ENCODE measurements around the gene FOXN3.

FOXN3 gene

GRCh38 chr14:89194376-89194775 is 222.7 kb downstream of the FOXN3 start:
- DNase-seq (ENCODE audit: low spot score): no peak

GRCh38 chr14:89190765-89191513 is 226.1 kb downstream of the FOXN3 start:
- DNase-seq (ENCODE audit: low spot score): no peak

- no peak for DNase-seq (ENCODE audit: low spot score)
These were observed 228.5 kb downstream of the FOXN3 start for GRCh38 chr14:89188492-89188891.

GRCh38 chr14:89187501-89187900 is 229.5 kb downstream of the FOXN3 start:
- no peak for DNase-seq (ENCODE audit: low spot score)

GRCh38 chr14:89186856-89187376 is 230.1 kb downstream of the FOXN3 start:
- no peak for DNase-seq (ENCODE audit: low spot score)

GRCh38 chr14:89185919-89186855 is 230.8 kb downstream of the FOXN3 start:
- no peak for DNase-seq (ENCODE audit: low spot score)

GRCh38 chr14:89184952-89185351 is 232.1 kb downstream of the FOXN3 start:
- DNase-seq (ENCODE audit: low spot score): no peak

GRCh38 chr14:89182326-89182725 is 234.7 kb downstream of the FOXN3 start:
- DNase-seq (ENCODE audit: low spot score): no peak

- no peak for DNase-seq (ENCODE audit: low spot score)
These were observed 236.5 kb downstream of the FOXN3 start for GRCh38 chr14:89180546-89180945.

- no peak for DNase-seq (ENCODE audit: low spot score)
These were observed 237.1 kb downstream of the FOXN3 start for GRCh38 chr14:89179891-89180404.

- no peak for DNase-seq (ENCODE audit: low spot score)
These were observed 238.1 kb downstream of the FOXN3 start for GRCh38 chr14:89178800-89179535.

GRCh38 chr14:89178376-89178775 is 238.7 kb downstream of the FOXN3 start:
- no peak for DNase-seq (ENCODE audit: low spot score)

GRCh38 chr14:89175881-89176799 is 240.9 kb downstream of the FOXN3 start:
- no peak for DNase-seq (ENCODE audit: low spot score)

GRCh38 chr14:89171628-89172027 is 245.4 kb downstream of the FOXN3 start:
- DNase-seq (ENCODE audit: low spot score): no peak

GRCh38 chr14:89171168-89171567 is 245.9 kb downstream of the FOXN3 start:
- no peak for DNase-seq (ENCODE audit: low spot score)

GRCh38 chr14:89167705-89168104 is 249.3 kb downstream of the FOXN3 start:
- DNase-seq (ENCODE audit: low spot score): no peak

GRCh38 chr14:89166633-89167032 is 250.4 kb downstream of the FOXN3 start:
- DNase-seq (ENCODE audit: low spot score): no peak

- no peak for DNase-seq (ENCODE audit: low spot score)
These were observed 251.5 kb downstream of the FOXN3 start for GRCh38 chr14:89165189-89166181.
